Stimulated activated CD4-positive, alpha-beta T cell treated with anti-CD3 and anti-CD28 coated beads, Interleukin-4, amount 100 ng/mL, for 24 hours (primary cell): ENCODE data around the gene TGFB2.
"Not testable (repeated sequence)": the region's sequence is repeated elsewhere in the genome, so short reads cannot be mapped to it uniquely, and the experiment has no call there.

ENCODE experiments used
- DNase-seq: peaks from one replicate; pipeline ENCODE4 v3.0.0-alpha.2; 2020

TGFB2 gene

DNA sequence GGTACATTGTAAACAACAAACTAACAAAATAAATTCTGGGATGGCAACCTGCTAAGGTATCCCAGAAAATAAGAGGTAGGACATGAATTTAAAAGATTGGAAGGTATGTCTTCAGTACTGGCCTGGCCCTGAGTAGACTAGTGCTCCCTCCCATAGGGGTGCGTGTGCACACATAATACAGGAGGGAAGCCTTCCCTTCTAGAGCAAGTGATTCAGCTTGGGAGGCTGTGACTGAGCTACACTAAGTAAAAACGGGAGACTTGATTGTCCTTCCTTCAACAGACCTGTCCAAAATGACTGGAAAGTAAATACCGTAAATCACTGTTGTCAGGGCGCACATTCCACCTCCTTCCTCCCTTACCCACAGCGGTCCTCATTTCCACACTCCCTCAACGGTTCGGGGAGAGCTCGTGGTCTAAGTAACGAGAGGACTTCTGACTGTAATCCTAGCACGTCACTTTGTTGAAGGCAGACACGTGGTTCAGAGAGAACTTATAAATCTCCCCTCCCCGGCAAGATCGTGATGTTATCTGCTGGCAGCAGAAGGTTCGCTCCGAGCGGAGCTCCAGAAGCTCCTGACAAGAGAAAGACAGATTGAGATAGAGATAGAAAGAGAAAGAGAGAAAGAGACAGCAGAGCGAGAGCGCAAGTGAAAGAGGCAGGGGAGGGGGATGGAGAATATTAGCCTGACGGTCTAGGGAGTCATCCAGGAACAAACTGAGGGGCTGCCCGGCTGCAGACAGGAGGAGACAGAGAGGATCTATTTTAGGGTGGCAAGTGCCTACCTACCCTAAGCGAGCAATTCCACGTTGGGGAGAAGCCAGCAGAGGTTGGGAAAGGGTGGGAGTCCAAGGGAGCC lies at the start of gene TGFB2:
Gene TGFB2 (plus strand): TSS at position 523 of the 859 bp plus-strand sequence. CDS start 1,366 bp downstream, outside the sequence.
- DNase-seq: no peak

DNA sequence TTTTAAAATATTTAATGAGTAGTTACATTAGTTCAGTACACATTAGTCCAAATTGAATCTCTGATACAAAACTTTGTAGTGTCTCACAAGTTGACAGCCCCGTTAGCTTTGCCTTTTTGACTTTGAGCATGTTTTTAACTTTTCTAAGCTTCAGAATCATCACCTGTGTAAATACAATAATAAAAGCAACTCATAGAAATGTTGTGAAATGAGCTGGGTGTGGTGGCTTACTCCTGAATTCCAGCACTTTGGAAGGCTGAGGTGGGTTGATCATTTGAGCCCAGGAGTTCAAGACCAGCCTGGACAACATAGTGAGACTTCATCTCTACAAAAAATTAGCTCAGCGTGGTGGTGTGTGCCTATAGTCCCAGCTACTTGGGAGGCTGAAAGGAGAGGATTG lies 49.0 kb upstream of the TGFB2 start:
- no peak for DNase-seq

DNA sequence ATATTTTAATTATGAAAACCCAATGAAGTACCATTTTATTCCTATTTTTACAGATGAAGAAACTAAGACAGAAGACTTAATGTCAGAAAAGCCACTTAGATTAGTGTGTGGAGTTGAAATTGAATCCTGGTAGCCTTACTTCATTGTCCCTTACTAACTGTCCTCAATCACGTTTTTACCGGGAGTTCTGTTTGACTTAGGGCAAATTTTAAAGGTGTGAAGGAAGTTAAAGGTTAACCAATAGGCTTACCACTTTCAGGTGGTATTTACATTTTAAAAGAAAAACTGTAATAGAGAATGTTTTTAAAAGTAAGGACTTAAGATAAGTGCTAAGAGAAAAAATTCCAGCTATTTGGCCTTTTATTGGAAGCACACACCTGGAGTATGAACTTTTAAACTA lies 47.7 kb upstream of the TGFB2 start:
- no peak for DNase-seq

DNA sequence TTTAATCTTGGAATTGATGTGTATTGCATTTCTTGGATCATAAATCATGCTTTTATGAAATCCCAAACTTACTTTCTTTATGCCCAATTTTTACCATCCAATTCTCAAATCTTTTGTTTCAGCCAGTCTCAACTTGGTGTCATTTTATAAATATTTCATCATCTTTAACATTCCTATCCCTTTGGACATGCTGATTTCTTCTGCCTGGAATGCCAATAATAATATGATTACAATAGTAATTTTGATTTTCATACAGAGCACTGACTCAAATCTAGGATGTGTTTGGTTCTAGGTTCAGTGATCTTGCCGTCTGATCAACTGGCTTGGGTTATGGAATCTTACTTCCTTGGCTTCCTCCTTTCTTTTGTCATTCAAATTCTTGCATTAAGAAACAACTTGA lies 47.3 kb upstream of the TGFB2 start:
- no peak for DNase-seq

DNA sequence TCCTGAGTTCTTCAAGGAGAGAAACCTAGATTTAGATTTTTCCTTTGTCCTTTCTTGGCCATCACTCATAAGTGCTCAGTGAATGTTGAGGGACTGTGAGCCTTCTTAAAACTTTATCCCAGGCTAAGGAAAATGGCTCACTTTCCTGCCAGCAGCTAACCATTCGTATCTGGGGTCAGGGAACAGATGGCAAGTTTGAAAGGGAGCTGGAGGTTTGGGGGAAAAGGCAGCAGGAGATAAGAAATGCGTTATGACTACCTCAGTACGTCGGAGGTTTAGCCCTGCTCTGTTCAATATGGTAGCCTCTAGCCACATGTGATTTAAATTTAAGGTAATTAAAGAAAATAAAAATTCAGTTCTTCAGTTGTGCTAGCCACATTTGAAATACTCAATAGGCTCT lies 46.7 kb upstream of the TGFB2 start:
- DNase-seq: no peak

DNA sequence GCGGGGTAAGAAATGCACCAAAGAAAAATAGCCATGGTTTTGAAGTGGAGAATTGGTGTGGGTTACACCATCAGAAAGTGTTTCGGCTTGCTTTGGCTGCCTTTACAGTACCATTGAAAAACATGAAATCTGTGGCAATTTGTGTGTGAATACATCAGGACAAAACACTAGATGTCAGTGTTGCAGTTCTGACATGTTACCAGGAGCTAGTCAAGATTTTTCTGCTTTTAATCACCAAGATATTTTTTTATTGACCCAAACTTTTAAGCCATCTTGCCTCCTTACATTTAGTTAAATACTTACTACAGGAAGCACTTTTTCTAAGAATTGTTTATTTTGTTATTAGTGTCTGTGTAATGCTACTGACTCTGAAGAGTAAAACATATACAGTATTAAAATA lies 45.7 kb upstream of the TGFB2 start:
- DNase-seq: no peak

DNA sequence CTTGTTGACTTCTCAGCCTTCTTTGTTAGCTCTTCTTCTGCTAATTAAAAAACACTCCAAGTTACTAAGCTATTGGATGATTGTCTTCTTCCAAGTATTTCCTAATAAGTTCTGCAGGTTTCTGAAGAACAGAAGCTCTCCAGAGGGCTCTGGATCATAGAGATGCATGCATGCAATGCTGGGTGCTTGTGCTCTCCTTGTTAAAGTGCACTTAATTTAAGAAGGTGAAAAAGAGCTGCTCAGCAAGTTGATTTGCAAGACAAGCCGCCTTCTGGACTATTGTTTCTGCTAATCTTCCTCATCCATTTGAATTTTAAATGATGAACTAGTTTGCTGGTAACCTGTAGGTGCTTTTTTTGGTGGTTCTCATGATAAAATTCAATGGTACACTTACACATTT lies 43.9 kb upstream of the TGFB2 start:
- DNase-seq: no peak

DNA sequence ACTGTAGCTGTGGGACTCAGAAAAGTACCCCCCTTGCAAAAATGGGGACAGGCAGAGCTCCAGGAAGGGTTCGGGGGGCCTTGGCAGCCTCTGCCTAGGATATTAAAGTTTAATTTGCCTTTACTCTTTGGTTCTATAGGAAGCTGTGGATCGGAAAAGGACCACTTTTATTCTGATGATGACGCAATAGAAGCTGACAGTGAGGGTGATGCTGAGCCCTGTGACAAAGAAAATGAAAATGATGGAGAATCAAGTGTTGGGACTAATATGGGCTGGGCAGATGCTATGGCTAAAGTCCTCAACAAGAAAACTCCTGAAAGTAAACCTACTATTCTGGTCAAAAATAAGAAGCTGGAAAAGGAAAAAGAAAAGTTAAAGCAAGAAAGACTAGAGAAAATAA lies 43.0 kb upstream of the TGFB2 start:
- no peak for DNase-seq

DNA sequence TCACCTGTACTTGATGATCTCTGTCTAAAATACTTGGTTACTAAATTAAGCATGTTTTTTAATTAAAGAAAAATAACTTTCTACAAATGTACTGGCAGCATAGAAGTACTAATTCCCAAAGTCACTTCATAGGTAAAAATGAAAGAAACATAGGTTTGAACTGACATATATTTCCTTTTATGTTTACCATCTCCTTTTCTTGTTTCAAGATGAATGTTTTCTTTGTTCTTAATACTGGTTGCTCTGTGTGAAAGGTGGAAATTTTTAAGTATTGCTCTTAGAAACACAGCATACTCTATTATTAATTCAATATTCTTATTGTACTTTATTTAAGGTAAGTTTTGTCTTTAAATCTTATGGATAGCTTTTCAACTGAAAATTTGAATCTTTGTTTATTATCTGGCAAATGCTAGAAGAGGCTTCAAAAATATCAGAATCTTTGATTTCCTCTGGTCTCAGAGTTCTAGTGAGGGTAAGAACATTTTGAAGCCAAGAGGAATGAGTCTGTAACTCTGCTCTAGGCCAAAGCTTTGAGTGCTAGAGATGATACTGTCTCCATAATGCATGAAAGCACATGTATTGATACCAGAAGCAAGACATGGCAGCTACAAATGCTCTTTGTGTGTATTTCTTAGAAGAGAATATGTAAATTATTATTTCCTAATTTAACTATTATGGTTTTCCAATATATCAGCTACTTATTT lies 41.8 kb upstream of the TGFB2 start:
- no peak for DNase-seq

DNA sequence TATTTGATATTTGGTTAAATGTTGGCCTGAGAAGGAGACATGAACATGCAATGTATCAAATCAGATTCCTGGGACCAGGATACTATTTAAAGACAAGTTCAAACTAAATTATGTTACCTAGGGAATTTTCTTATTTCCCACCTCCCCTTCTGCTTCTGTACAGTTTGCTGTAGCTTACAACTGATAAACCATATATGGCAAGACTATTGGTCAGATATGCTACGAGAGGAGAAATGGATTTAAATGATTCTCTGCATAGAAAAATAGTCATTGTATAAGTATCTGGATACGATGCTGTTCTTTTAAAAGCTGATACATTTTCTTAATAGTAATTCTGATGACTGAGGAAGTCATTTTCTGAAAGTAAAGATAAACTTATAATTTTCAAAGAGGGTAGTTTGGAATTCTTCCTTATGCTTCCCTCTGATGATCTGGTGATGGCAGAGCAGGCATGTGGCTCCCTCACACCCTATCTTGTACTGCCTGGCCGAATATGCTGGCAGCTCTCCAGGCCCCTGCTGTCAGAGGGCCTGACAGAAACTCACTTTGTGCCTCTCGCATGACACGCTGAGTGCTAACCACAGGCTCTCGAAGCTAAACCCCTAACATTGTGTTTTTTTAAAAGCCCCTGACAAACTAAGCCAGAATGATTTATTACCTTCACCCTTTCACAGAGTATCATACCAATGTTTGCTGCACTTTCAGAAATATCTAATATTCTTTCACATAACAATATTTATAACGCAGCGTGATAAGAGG lies 40.7 kb upstream of the TGFB2 start:
- no peak for DNase-seq

DNA sequence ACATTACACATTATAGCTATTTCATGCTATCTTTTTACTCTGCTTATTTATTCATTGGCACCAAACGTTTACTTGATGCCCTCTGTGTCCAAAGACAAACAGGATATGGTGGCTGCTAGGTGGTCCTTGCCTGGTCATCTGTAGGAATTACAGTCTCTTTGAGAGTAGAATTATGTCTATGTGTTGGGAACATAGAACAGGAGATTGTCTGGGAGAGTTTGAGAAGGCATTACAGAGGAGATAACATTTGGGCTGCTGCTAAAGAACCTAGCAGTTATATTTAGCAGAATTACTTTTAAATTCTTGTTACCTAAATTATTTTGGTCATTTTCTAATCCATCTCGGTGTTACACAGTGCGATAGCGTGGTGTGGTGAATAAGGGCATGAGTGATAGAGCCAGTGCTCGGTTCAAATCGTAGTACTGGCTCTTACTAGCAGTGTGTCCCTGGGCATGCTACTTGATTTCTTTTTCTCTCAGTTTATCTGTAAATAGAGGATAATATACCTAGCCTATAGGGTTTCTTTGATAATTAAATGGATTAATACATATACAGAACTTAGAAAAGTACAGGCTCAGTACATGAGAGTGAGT lies 39.6 kb upstream of the TGFB2 start:
- DNase-seq: no peak

DNA sequence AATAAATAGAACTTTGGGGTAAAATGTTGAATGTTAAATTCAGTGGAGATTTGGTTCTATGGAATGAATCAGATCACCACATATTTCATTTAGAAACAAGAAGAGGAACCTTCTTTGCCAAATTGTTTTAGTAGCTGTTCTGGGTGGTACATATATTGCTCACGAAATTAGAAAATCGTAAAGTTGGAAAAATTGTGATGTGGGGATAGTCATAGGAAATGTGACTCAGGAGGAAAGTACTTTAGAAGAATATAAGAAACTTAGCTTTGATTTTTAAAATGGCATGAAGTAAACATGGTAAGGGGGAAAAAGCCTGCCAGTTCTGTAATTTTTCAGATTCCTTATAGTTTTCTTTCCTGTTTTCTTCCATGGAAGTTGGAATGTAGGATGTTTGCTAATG lies 32.6 kb upstream of the TGFB2 start:
- no peak for DNase-seq

DNA sequence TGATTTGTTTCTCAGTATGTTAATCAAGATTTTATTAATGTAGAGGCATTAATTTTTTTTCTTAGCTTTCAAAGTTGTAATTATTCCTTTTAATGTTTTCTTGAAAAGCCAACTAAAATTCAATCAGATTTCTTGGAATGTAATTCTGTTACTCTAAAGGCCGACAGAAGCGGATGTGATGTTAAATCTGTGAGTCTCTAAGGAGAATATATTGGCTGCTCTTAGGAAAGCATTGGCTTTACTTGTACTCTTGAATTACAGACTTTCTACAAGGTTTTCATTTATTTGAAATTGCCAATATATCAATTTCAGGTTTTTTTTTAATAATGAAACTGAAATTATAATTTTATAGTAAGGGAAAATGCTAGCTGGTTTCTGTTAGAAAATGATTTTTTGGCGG lies 30.8 kb upstream of the TGFB2 start:
- no peak for DNase-seq

DNA sequence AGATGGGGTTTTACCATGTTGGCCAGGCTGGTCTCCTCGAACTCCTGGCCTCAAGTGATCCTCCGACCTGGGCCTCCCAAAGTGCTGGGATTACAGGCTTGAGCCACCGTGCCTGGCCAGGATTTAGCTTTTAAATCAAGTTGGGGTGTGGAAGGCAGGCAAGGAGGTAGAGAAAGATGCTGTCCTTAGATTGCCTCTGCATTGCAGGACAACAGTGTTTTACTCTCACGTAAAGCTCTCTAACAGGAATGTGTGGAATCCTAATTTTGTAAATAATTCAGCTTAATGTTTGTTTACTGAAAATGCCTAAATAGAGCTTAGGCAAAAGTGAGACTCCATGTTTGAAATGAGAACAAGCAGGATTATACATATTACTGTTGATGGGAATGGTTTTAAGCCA lies 29.5 kb upstream of the TGFB2 start:
- DNase-seq: no peak

DNA sequence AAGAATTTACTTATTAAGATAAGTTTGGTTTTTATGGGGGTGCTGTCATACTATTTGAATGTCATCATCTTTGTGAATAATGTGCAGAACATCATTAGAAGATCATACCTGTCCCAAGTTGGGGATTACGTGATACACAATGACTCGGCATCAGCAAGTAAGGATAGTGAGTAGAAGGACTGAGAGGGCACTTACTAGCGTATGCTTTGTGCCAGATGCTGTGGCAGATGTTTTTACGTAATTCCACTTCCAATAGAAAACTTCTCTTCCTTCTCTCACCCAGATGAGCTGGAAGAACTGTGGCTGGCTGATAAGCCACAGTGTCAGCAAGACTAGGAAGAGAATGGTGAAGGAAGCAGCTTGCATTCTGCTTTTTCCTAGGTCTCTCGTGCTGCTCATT lies 28.1 kb upstream of the TGFB2 start:
- no peak for DNase-seq

DNA sequence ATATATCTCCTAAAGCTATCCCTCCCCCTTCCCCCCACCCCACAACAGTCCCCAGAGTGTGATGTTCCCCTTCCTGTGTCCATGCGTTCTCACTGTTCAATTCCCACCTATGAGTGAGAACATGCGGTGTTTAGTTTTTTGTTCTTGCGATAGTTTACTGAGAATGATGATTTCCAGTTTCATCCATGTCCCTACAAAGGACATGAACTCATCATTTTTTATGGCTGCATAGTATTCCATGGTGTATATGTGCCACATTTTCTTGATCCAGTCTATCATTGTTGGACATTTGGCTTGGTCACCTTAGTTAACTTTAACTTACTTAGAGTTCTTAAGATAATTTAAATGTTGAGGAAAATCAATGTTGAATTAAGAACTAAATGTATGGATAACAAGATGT lies 25.0 kb upstream of the TGFB2 start:
- DNase-seq: not testable (repeated sequence)

DNA sequence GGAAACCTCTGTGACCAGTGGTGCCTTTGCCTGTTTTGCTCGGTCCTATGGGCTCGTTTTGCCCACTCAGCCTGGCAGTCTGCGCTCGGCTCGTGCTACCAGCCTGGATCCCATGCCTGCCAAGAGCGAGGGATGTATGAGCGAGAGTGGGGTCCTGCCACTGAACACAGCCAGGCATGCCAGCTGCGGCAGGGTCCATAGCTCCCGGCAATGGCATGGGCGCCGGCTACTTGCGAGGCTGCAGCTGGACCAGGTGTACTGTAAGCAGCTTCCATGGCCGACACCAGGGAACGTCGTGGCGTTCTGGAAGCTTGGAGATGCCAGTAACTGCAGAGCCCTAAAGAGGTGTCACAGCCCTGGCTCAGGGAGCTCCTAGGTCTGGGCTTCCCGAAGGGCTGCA lies 22.4 kb upstream of the TGFB2 start:
- no peak for DNase-seq

DNA sequence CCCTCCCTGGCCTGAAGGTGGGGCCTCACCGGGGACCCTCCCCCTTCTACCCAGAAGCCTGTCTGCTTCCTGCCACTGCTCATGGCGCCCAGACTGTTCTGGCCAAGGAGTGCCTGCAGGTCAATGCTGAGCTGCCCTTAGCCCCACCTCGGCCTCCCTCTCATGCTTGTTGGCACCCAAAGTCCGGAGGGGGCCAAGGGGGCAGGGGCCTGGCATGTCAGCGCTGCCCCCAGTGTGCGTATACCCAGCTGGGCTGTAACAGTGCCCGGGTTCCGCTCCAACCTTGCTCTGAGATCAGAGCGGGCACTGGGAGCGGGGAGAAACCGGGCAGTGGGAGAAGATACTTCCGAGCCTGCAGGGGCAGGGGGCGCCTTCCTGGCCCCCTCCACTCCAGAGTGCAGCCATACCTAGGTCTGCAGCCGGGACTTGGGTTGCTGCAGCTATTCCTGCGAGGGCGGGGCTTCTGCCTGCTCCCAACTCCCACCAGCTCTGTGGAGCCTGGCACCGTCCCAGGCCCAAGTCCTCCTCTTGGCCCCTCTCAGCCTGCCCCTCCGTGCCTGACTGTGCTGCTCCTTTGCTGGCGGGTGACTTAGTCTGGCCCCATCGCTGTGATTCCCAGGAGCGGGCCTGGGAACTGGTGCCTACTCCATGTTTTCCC lies 21.4 kb upstream of the TGFB2 start:
- no peak for DNase-seq

DNA sequence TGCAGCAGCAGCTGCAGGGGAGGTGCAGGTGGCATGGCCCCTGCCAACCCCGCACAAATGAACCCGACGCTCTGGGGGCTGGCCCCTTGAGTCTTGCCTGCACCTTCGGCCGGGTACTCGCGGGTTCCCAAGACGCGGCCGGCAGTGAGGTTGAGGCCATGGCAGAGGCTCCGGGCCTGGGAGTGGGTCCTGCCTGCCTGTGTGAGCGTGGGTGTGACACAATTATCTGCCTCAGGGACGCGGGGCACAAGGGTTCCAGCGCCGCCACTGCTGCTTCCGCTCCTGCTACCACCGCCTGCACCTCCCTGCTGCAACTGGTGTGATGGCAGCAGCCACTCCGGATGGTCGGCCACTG lies 20.9 kb upstream of the TGFB2 start:
- no peak for DNase-seq

DNA sequence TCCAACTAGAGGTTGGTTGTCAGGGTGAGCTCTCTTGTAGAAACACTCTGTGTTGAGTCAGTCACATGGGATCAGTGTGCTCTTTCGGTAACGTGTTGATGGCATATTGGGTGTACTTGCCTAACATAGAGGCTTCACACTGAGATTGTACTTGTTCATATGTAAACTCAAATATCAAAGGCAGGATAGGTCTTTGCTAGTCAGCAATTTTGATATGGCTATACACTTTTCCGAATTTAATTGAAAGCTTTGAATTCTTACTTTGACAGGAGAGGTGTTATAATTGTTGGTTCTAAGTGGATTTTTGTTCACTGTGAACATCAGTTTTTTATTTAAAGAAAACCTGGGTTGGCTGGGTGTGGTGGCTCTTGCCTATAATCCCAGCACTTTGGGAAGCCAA lies 16.4 kb upstream of the TGFB2 start:
- DNase-seq: no peak

DNA sequence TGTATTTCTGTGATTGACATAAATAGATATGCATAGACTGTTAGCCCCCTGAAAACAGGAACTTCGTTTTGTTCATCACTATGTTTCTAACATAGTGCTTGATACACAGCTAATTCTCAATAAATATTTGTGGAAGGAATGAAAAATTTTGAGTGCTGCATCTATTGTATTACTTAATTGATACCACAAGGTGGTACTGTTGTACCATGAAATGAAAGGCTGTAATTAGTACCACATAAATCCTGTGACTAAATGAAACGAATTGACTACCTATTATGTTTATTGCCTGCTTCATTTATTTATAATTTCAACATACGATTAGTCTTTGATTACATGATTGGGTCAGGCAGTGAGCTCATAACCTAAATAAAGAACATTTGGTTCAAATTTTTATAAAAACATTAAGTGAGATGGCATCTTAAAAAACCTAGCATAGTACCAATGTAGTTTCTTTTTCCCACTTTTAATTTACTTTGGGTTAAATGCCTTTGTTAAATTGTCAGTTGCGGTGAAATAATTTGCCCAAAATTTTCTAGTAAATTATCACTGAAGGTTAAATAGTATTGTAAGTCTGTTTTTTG lies 15.0 kb upstream of the TGFB2 start:
- no peak for DNase-seq

DNA sequence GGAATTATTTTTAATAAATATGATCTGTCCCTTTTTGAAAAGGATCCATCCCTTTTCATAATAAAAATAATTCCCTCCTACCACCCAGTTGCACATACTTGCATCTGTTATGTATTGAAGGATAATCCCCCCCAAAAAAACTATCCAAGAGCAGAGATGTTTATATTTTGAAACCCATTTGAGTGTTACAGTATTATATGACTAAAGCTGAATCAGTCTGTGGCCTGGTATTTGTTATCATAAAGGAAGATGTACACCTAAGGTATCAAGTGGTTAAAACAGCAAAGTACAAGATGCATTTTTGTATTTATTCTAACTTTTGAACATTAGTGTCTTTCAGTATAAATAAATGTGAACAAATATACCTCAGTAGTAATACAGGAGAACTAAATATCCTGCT lies 12.7 kb upstream of the TGFB2 start:
- DNase-seq: no peak

DNA sequence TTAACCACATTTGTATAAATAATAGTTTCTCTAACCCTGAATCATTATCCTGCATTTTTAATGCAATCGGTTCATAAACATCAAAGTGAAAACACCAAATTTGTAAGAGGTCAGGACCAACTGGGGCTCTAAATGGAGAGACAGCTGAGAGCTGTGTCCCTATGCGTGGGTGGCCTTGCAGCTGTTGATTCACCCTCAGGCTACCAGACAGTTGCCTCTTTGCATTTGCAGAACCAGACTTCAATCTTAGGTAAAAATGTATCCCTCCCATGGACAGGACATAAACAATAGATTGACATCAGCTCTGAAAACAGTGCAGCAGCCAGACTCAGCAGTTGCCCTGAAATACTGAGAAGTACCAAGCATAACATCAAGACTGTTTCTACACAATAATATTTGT lies 8.8 kb upstream of the TGFB2 start:
- DNase-seq: no peak
